ENCODE results near the gene EIF2AK3. TPM values are rescaled to one million over a fixed set of nuclear protein-coding genes. Genes with fewer than 3 reads are reported as not detected.
A peak's percentile ranks its signal among the peaks of the same experiment; 100 is the strongest.
"Not testable (repeated sequence)": the region's sequence is repeated elsewhere in the genome, so short reads cannot be mapped to it uniquely, and the experiment has no call there.

EIF2AK3 gene
- total RNA-seq, 1 donor from 2014 or later, result 16.6 TPM

GRCh38 chr2:88628571-88628939, 1.3 kb upstream of the EIF2AK3 start:
- no peak for DNase-seq (ENCODE audit: extremely low spot score, unreplicated experiment)
- Mint-ChIP-seq H3K36me3 (ENCODE audit: unreplicated experiment) (no peaks in the 10 kb centered on the region), H3K27ac (ENCODE audit: unreplicated experiment) (no peak overlapping the region), H3K9me3 (ENCODE audit: unreplicated experiment) (no peaks in the 10 kb centered on the region), H3K4me3 (ENCODE audit: unreplicated experiment) (no peak overlapping the region), H3K4me1 (ENCODE audit: unreplicated experiment) (peaks cover 7% of the 10 kb centered on the region), H3K27me3 (ENCODE audit: unreplicated experiment) (no peaks in the 10 kb centered on the region)
- TF ChIP-seq CTCF (IDR thresholded peaks at IDR 0.05), result no peak

- peak; percentile 93 for DNase-seq (ENCODE audit: extremely low spot score, unreplicated experiment)
- Mint-ChIP-seq H3K4me3 (ENCODE audit: unreplicated experiment) (no peak overlapping the region), H3K9me3 (ENCODE audit: unreplicated experiment) (no peaks in the 10 kb centered on the region), H3K4me1 (ENCODE audit: unreplicated experiment) (peaks cover 8% of the 10 kb centered on the region), H3K27ac (ENCODE audit: unreplicated experiment) (no peak overlapping the region), H3K27me3 (ENCODE audit: unreplicated experiment) (no peaks in the 10 kb centered on the region), H3K36me3 (ENCODE audit: unreplicated experiment) (no peaks in the 10 kb centered on the region)
- TF ChIP-seq CTCF (IDR thresholded peaks at IDR 0.05), result no peak
Measured at GRCh38 chr2:88627856-88628570, 749 bp upstream of the EIF2AK3 start.

DNA sequence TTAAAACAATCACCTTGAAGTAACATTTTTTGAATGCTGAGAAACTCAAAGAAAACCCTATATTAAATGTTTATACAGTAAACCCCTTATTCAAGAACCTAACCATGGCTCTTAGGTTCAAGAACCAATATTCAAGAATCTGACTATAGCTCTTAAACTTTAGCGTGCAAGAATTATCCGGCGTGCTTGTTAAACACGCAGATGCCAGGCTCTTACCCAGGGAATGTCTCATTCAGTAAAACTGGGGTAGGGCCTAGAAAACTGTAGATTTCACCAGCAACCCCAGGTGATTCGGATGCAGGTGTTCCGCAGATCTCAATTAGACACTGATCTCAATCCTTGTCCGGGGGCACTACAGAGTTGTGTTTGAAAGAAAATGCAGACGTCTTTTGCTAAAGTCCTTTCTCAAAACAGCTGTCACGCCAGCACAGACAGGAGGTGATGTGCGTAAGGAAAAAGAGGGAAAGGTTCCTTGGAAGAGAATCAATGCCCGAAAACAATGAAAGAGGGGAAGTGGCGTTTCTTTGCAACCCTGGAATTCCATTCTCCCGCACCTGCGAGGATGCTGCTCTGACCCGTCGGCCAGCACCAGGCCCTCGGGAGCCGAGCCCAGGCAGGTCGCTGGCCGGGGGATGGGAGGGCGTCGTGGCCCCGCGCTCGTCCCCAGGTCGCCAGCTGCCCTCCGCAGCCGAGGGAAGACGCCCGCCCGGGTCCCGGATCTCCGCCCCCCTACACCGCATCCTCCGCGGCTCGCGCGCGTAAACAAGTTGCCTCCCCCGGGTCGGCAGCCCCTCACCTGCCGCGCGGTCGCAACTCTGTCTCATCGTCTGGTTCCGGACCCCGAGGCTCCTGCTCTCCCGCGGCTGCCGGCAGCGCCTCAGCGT, 851 bp downstream of the EIF2AK3 start:
- no peaks in the 10 kb centered on the region for H3K9me3 Mint-ChIP-seq (ENCODE audit: unreplicated experiment)
- peak overlapping the region; percentile 80 for H3K27ac Mint-ChIP-seq (ENCODE audit: unreplicated experiment)
- DNase-seq (ENCODE audit: extremely low spot score, unreplicated experiment), result no peak
- no peak for TF ChIP-seq CTCF (IDR thresholded peaks at IDR 0.05)
- H3K4me1 Mint-ChIP-seq (ENCODE audit: unreplicated experiment), result peaks cover 14% of the 10 kb centered on the region
- no peaks in the 10 kb centered on the region for H3K27me3 Mint-ChIP-seq (ENCODE audit: unreplicated experiment)
- peak overlapping the region; percentile 85 for H3K4me3 Mint-ChIP-seq (ENCODE audit: unreplicated experiment)
- H3K36me3 Mint-ChIP-seq (ENCODE audit: unreplicated experiment), result no peaks in the 10 kb centered on the region

- no peaks in the 10 kb centered on the region for H3K36me3 Mint-ChIP-seq (ENCODE audit: unreplicated experiment)
- H3K27ac Mint-ChIP-seq (ENCODE audit: unreplicated experiment), result no peak overlapping the region
- TF ChIP-seq CTCF (IDR thresholded peaks at IDR 0.05), result no peak
- DNase-seq (ENCODE audit: extremely low spot score, unreplicated experiment), result no peak
- H3K4me1 Mint-ChIP-seq (ENCODE audit: unreplicated experiment), result peaks cover 14% of the 10 kb centered on the region
- no peaks in the 10 kb centered on the region for H3K27me3 Mint-ChIP-seq (ENCODE audit: unreplicated experiment)
- no peak overlapping the region for H3K4me3 Mint-ChIP-seq (ENCODE audit: unreplicated experiment)
- no peaks in the 10 kb centered on the region for H3K9me3 Mint-ChIP-seq (ENCODE audit: unreplicated experiment)
Measured at GRCh38 chr2:88624477-88624876, 2.8 kb downstream of the EIF2AK3 start.

- H3K4me3 Mint-ChIP-seq (ENCODE audit: unreplicated experiment); H3K27me3 Mint-ChIP-seq (ENCODE audit: unreplicated experiment); H3K9me3 Mint-ChIP-seq (ENCODE audit: unreplicated experiment); H3K36me3 Mint-ChIP-seq (ENCODE audit: unreplicated experiment); H3K27ac Mint-ChIP-seq (ENCODE audit: unreplicated experiment); DNase-seq (ENCODE audit: extremely low spot score, unreplicated experiment): not testable (repeated sequence)
- peaks cover 14% of the 10 kb centered on the region for H3K4me1 Mint-ChIP-seq (ENCODE audit: unreplicated experiment)
Measured at GRCh38 chr2:88623831-88624465, 3.3 kb downstream of the EIF2AK3 start.

All from osteocyte (in vitro differentiated cells).